HG02943 (cell line): ENCODE measurements around the gene NOTCH4.

Experiments
- ATAC-seq: cut with Tn5 transposase; IDR thresholded peaks from one replicate; pipeline ENCODE4 v1.9.1; 2021; ENCODE audit warnings: mild to moderate bottlenecking, low read depth, moderate library complexity; ENCODE audit not compliant: unreplicated experiment

The NOTCH4 gene

DNA sequence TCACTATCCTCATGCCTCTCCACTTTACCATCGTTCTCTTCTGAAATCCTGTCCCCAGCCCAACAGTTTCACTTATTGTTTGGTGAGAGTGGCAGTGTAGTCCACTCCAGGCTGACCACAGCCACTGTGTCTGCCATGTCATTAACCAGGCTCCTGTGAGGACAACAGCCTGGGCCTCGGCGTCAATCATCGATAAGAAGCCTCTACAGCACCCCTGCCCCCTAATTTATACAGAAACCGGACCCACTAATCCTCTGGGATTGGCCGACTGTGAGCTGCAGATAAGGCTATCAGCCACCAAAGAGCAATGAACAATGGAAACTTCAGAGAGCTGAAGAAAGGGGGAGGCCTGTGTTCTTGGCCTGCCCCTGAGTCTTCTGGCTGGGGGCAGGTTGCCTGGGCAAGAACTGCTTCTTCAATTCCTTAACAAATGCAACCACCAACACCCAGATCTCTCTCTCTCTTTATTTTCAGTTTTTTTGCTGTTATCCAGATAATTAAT is 56.1 kb downstream of the NOTCH4 start:
- ATAC-seq, result no peak

DNA sequence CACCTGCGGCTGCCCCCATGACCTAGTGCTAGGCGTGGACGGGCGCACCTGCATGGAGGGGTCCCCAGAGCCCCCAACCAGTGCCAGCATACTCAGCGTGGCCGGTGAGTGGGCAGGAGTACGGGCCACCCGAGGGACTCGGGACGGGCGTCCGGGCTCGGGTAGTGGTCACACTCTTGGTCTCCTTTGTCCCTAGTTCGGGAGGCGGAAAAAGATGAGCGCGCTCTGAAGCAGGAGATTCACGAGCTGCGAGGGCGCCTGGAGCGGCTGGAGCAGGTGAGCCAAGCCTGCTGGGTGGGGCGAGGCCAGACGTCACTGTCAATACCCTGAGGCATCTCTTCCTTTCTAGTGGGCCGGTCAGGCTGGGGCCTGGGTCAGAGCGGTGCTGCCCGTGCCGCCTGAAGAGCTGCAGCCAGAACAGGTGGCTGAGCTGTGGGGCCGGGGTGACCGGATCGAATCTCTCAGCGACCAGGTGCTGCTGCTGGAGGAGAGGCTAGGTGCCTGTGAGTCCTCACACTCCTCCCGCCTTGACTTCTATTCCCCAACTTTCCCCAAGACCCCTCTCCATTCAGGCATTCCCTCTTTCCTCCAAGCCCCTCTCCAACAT is 56.6 kb downstream of the NOTCH4 start:
- no peak for ATAC-seq

DNA sequence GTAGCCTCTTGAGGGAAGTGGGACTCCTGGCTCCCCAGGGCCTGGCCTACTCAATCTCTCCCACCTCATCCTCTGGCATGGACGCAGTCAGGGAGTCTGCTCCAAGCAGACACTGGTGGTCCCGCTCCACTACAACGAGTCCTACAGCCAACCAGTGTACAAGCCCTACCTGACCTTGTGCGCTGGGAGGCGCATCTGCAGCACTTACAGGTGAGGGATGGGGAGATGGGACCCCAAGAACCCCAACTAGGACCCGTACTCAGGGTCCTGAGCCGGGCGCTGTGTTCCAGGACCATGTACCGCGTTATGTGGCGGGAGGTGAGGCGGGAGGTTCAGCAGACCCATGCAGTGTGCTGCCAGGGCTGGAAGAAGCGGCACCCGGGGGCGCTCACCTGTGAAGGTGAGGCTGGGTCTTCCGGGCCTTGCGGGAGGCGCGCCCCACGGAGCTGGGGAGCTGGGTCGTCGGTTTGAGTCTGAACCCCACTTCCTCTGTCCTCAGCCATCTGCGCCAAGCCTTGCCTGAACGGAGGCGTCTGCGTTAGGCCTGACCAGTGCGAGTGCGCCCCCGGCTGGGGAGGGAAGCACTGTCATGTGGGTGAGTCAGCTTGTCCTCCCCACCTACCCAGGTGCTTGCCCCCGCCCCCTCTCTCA is 57.3 kb downstream of the NOTCH4 start:
- no peak for ATAC-seq

DNA sequence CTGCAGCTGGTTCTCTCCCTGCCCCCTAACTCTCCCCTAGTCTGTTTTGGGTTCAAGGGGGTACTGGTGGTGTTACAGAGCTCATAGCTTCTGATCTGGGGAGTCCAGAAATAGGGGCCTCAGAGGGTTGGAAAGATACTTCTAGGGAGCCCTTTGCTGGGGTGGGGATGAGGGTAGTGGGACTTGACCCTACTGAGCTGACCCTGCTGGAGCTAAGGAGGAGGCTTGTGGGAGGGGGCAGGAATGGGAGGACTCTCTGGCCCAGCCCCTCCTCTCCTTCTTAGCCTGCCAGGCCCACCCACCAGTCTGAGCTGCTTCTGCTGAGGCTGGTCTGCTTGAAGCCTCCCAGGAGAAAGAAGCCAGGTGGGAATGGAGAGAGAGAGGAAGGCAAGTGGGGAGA is 59.6 kb downstream of the NOTCH4 start, which contains the start of gene EGFL8:
Gene EGFL8 (plus strand): TSS at position 301 of the 400 bp plus-strand sequence. CDS start 1,571 bp downstream, outside the sequence.
- no peak for ATAC-seq

DNA sequence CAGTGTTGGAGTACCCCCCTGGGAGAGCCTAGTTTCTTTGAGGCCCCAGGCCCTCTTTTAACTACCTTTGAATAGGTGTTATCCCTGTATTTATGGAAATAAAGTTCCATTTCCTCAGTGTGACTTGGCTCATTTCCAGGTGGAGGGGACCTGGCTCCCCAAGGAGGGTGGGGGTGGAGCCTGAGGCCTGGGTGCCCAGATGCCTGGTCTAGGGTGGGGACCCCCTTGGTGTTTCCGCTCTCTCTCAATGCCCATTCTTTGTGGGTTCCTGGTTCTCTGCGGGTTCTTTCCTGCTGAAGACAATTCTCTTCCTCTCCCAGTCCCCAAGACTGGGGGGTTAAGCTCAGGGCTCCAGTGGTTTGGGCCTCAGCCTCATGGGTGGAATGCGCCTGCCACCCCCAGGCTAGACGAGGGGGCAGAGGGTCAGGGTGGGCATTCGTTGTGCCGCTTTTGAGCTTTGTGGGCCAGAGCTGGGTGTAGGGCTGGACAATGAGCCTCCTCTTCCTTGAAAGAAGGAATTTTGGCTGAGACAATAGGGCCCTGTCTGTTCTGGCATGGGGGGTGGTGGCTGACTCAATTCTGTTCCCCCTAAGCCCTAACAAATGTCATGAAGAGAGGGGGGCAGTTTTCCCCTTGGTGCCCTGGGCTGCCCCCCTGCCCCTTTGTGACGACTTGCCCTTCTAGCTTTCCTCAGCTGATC is 60.2 kb downstream of the NOTCH4 start:
- ATAC-seq, result no peak

DNA sequence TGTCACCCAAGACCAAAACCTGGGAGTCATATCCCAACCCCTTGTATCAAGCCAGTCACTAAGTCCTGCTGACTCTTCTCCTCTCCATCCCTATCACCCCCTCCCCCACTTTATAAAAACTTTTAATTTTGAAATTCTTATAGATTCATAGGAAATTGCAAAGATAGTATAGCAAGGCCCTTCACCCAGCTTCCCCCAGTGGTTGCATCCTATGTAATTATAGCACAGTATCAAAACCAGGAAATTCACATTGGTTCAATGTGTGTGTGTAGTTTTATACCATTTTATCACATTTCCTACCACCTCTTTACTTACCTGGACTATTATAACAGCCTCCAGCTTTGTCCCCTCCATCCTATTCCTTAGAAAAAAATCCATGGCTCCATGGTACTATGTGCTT is 65.8 kb downstream of the NOTCH4 start:
- ATAC-seq, result no peak

DNA sequence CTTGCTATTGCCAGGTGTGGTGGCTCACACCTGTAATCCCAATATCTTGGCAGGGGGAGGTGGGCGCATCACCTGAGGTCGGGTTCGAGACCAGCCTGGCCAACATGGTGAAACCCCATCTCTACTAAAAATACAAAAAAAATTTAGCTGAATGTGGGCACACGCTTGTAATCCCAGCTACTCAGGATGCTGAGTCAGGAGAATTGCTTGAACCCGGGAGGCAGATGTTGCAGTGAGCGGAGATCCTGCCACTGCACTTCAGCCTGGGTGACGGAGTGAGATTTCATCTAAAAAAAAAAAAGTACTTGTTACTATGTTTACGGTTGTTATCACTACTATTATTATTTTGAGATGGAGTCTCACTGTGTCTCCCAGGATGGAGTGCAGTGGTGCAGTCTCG is 67.0 kb downstream of the NOTCH4 start:
- no peak for ATAC-seq

DNA sequence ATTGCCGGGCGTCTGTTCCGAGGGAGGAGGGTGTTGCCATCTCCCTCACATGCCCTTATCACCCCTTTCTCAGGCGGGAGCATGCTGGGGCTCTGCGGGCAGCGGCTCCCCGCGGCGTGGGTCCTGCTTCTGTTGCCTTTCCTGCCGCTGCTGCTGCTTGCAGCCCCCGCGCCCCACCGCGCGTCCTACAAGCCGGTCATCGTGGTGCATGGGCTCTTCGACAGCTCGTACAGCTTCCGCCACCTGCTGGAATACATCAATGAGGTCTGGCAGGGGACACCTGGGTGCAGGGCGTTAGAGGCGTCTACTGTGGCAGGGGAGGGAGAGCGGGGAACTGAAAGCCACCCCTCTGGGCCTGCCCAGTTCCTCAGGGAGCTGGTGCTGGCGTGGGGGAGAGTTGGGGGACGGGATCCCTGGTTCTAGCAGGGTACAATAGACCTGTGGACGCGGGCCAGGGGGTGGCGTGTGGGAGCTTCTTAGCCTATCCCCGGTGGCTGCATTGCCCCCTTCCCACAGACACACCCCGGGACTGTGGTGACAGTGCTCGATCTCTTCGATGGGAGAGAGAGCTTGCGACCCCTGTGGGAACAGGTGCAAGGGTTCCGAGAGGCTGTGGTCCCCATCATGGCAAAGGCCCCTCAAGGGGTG is 69.2 kb downstream of the NOTCH4 start:
- ATAC-seq, result peak; percentile 55

DNA sequence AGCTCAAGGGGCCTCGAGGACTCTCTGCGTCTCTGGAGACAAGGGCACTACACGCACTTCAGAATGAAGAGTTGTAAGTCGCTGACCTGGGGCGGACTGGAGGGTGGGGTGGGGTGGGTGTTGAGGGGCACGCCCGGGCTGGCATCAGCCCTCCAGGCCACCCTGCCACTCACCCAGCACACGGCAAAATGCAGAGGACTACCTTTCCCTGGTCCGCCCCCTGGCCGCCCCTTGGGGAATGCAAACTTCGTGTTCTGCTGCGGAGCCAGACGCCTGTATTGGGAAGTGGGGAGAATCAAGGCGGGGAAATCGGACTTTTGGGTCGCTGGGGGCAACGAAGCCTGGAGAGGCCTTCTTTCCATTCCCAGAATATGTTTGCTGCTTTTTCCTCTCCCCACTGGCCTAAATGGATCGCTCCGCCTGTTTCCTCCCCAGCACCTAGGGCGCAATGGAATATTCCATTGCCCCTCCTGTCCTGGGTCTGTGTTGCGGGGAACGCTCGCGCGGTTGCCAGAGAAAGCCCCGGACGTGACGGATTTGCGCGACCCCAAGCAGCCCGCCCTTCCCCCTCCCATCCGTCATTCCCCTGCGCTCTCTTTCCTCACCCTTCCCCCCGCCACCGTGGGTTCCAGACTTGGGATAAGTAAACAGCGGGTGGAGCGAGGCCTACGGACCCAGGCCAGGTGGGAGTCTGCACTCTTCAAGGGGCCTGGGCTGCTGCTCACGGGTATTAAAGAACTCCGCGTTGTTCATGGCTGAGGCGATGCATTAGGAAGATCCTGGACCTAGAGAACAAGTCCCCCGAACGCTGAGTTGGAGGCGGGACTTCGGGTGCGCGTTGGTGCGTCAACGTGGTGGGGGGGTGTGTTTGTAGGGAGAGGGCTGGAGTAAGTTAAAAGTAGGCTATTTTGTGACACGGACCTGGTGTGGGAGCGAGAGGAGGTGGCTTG is 70.0 kb downstream of the NOTCH4 start, which contains the start of gene PPT2:
Gene PPT2 (plus strand): TSS at position 578 of the 950 bp plus-strand sequence. CDS start 454 bp downstream, outside the sequence.
- ATAC-seq, result peak; percentile 25

DNA sequence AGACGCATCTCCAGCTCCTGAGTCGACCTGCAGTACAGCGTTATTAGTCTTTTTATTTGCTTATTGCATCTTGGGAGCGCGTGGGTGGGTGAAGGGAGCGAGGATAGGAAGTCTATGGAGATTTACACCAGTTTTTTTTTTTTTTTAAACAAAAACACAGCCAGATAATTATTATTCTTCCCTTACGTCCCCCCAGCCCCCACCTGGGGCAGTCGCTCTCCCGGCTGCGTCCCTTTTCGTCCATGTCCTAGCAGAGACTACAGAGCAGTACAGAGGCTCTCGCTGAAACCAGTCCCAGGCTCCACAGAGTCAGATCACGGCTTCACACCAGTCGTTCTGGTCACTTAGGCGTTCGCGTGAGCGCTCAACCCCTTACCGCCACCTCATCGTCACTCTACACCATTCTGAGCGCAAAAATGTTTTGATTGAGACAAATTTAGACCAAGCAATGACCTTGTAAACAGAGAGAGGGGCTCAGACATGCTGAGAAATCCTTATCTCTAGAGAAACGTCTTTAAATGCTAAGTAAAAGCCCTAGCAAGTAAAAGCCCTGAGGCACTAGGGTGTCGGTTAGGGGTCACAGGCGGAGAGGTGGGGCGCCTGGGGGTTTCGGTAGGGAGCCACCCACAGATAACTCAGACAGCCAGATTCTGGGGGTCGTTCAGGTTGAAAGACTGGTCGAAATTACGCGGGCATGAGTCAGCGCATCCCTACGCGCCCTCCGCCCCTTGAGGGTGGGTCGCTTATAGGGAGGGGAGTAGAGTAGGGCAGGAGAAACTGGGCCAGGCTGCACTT is 70.9 kb downstream of the NOTCH4 start:
- no peak for ATAC-seq

DNA sequence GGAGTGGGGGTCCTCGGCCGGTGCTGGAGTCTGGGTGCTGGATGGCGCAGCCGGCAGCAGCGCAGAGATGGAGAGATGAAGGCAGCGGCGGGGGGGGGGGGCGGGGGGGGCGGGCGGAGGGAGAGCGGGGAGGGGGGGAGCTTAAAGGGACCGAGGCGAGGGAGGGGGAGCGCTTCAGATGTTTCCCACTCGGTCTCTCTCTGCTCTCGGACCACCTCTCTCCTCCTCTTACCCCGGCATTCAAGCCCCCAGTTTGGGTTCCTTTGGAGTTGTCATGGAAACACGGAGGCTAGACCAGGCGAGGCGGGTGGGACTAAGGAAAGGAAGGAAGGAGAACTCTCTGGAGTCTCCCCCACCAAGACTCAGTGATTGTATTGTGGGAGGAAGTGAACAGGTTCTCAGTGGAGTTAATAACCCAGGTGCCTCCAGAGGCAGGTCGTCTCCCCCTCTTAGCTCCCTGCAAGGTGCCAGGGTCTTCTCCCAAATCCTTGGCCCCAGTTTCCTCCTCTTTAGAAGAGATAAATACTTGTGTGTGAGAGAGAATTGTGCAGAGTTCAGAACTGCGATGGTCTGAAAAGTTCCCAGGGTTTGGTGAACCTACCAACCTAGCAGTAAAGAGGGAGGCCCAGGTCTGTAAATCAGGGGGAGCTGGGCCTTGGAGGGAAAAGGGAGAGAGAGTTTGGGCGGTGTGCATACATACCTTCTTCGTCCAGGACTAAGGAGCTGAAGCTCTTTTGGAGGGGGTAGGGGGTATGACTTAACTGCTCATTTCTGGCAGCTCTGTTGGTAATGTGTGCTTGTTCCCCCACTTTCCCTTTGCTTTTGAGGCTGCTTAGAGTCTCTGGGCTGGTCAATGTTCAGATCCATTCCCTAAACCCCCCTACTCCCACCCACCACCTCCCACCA is 71.8 kb downstream of the NOTCH4 start, which contains the start of gene PRRT1:
Gene PRRT1 (minus strand): TSS at position 77 of the 906 bp plus-strand sequence. CDS start 112 bp downstream, outside the sequence.
- no peak for ATAC-seq

DNA sequence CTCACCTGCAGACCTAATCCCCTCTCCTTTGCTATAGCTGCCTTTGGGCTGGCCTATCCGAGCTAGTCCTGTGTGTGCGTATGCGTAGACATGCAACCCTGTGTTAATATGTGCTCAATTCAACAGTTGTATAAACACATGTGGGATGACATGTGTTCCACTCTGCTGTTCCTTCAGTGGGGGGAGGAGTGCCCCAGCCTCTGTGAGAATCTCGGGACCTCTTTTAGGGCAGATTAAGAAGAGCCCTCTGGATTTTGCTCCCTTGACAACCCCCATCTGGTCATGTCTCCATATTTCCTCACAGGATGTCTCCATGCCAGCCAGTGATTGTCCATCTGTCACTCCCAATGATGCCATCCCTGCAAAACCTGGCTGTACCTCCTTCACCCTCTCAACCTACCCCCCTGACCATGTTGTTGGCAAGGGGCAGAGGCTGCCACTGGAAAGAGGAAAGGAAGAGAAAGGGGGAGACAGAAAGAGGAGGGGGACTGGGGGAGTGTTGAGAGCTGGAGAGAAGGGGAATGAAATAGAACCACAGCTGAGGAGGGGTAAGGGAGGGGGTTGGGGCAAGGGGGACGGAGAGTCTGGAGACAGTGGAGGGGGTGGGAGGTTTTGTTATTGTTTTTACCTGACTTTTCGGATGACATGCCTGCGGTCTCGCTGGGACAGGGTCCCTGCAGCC is 72.5 kb downstream of the NOTCH4 start:
- no peak for ATAC-seq

DNA sequence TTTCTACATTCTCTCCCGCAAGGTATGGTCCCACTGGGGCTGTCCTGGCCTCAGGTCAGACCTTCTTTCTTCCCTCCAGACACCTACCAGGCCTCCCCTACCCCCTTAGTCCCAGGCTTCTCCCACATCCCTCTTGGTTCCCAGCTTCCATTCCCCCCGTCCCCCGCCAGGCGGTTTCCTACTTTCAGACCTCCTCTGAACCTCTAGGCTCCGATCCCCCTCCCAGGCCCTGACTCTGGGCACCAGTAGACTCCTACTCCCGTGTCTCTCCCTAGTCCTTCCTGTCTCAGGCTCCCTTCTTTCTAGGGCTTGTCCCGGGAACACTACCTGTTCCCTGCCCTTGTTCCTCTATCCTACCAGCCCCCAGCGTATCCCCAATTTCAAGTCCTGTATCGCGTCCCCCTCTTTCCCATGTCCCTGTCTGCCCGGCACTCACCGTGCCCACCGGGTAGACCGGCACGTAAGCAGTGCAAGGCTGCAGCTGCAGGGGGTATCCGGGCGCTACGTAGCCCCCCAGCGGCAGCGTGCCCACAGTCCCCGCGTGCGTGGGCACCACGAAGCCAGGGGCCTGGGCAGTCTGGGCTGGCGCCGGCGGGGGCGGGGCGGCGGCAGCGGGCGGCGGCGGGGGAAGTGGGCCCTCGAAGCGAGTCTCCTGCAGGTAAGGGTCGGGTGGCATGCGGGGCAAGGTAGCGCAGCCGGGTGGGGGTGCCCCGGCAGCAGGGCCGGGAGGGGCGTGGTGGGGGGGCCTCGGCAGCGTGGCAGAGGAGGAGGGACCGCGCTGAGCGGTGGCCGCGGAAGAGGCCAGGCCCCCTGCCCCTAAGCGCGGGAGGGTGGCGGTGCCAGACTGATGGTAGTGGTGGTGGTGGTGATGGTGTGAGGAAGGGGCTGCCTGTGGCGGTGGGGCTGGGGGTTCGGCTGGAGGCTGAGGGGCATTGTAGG is 73.7 kb downstream of the NOTCH4 start:
- ATAC-seq, result no peak

DNA sequence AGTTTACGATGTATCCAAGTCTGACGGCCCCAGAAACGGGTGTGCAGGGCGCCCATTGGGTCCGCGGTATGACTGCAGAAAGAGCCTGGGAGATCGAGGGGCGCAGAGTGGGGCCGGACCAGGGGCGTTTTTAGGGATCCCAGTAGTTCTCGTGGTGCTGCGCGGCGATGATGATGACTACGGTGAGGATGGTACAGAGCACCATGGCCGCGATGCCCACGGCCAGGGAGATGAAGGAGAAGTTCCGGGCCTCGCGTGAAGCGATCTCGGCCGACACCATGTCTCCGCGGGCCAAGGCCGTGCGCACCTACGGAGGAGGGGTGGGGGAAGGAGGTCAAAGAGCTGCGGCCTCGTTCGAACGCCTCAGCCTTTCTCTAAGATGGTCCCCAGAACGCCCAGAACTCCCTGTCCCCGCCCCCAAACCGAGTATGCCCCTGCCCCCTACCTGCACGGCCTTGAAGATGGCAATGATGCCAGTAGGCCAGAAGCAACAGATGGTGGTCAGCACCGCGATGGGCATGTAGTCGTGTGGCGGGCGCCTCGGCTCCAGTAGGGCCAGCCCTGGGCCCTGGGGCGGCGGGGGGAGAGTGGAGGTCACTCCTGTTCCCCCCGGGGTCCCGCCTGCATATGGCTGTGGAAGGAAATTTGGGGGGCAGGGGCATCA is 74.6 kb downstream of the NOTCH4 start:
- no peak for ATAC-seq

DNA sequence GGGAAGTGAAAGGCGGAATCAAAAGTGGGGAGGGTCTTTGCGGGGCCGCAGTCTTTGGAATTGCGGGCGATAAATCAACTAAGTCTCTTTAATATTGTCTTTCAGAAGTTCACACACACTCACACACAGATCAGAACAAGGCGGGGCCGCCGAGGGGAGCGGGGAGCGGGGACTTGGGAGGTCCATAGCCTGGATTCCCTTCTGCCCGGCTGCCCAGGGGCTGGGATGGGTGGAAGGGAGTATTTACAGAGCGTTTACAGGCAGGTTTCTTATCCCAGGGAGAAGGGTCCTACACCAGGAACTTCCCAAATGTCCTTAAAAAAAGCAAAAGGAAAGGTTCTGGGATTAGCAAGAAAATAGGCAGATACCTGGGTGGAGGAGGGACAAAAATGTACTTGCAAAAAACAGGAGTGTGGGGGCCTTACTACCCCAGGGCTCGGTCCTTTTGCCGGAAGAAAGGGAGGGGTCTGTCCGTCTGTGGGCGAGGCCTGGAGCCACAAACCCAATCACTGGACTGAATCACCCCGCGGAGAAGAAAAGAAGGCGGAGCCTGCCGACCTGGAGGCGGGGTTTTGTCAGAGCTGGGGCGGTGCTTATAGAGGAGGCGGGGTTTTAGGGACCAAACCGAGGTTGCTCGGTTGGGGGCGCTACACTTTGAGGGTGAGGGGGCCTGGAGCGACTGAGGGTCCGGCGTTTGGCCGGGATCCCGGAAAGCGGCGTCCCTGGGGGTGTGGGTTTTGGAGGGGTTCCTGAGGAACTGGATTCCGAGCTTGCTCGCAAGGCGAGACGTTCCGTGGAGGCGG is 75.4 kb downstream of the NOTCH4 start:
- ATAC-seq, result no peak
